Left ventricle myocardium inferior (tissue), 1 donor: ENCODE data around the gene SGSM1. TPM values are rescaled to one million over a fixed set of nuclear protein-coding genes. Genes with fewer than 3 reads are reported as not detected.

Experiments
- DNase-seq: peaks from one replicate; pipeline ENCODE4 v3.0.0-alpha.2; 2020
- H3K27ac ChIP-seq: fragments of 200-600 bp; replicated peaks from 2 replicates; pipeline ENCODE4 v1.8.0; 2021
- H3K27me3 ChIP-seq: fragments of 200-600 bp; 2 replicates; pipeline ENCODE4 v1.8.0; 2021; ENCODE audit warnings: low read depth
- H3K36me3 ChIP-seq: fragments of 200-600 bp; 2 replicates; pipeline ENCODE4 v1.8.0; 2021
- H3K4me1 ChIP-seq: fragments of 200-600 bp; 2 replicates; pipeline ENCODE4 v1.8.0; 2021
- H3K4me3 ChIP-seq: fragments of 200-600 bp; 2 replicates; pipeline ENCODE4 v1.8.0; 2021; ENCODE audit warnings: mild to moderate bottlenecking, moderate library complexity
- H3K9me3 ChIP-seq: fragments of 200-600 bp; replicated peaks from 2 replicates; pipeline ENCODE4 v1.8.0; 2021
- CTCF ChIP-seq: fragments of 200-600 bp; IDR thresholded peaks from 2 replicates; pipeline ENCODE4 v1.8.0; 2021; ENCODE audit warnings: antibody characterized with exemption, mild to moderate bottlenecking, borderline replicate concordance
- intact Hi-C: fragments of 100-400 bp; cut with micrococcal nuclease; formaldehyde crosslinking; loops from one replicate; pipeline ENCODE4 v1.11.0; 2022
- total RNA-seq: library from RNA; stranded (reverse); fragmentation: NEBNext Ultra II Directional; extraction: Animal tissue kit (Norgen Biotek cat#: 25700); gene quantifications from one replicate; pipeline ENCODE4 v1.2.1, GENCODE V29; 2021
- donor health status: DM: no; HTN: yes; CAD: no; lungs with severe emphysema.

Gene SGSM1
- total RNA-seq, 1 donor from 2014 or later: 8.8 TPM

GRCh38 chr22:24775769-24776492, 30.1 kb upstream of the SGSM1 start:
- Histone ChIP-seq H3K4me1 (no peaks in the 10 kb centered on the region), H3K4me3 (no peak overlapping the region), H3K27ac (no peak overlapping the region), H3K36me3 (no peaks in the 10 kb centered on the region), H3K27me3 (peaks cover 28% of the 10 kb centered on the region), H3K9me3 (no peaks in the 10 kb centered on the region)
- intact Hi-C loops: no loop called here
- DNase-seq: no peak
- no peak for TF ChIP-seq CTCF

- intact Hi-C loops: no loop called here
- Histone ChIP-seq H3K36me3 (no peaks in the 10 kb centered on the region), H3K27me3 (peaks cover 28% of the 10 kb centered on the region), H3K27ac (no peak overlapping the region), H3K4me1 (no peaks in the 10 kb centered on the region), H3K9me3 (no peaks in the 10 kb centered on the region), H3K4me3 (no peak overlapping the region)
- no peak for TF ChIP-seq CTCF
- DNase-seq: no peak
Measured at GRCh38 chr22:24776525-24776924, 29.5 kb upstream of the SGSM1 start.

GRCh38 chr22:24789516-24789915, 16.5 kb upstream of the SGSM1 start:
- no peak for DNase-seq
- no peak for TF ChIP-seq CTCF
- Histone ChIP-seq H3K4me1 (no peaks in the 10 kb centered on the region), H3K27ac (no peak overlapping the region), H3K27me3 (peaks cover 7% of the 10 kb centered on the region), H3K36me3 (no peaks in the 10 kb centered on the region), H3K9me3 (no peaks in the 10 kb centered on the region), H3K4me3 (no peak overlapping the region)
- intact Hi-C loops: no loop called here

- H3K9me3 ChIP-seq: no peaks in the 10 kb centered on the region
Measured at GRCh38 chr22:24791362-24791761, 14.6 kb upstream of the SGSM1 start.

GRCh38 chr22:24796056-24796455, 10.0 kb upstream of the SGSM1 start:
- TF ChIP-seq CTCF: no peak

More at GRCh38 chr22:24791362-24791761, 14.6 kb upstream of the SGSM1 start:
- Histone ChIP-seq H3K4me3 (no peak overlapping the region), H3K27me3 (peaks cover 4% of the 10 kb centered on the region), H3K27ac (no peak overlapping the region), H3K36me3 (no peaks in the 10 kb centered on the region), H3K4me1 (no peaks in the 10 kb centered on the region)
- intact Hi-C loops: no loop called here
- no peak for DNase-seq
- TF ChIP-seq CTCF: no peak

More at GRCh38 chr22:24796056-24796455, 10.0 kb upstream of the SGSM1 start:
- no peaks in the 10 kb centered on the region for H3K9me3 ChIP-seq
- no peaks in the 10 kb centered on the region for H3K36me3 ChIP-seq
- DNase-seq: no peak
- H3K27ac ChIP-seq: no peak overlapping the region
- H3K27me3 ChIP-seq: no peaks in the 10 kb centered on the region
- intact Hi-C loops: no loop called here
- H3K4me1 ChIP-seq: no peaks in the 10 kb centered on the region
- H3K4me3 ChIP-seq: no peak overlapping the region
